ENCODE results near the gene THAP9.
"Not testable (repeated sequence)": the region's sequence is repeated elsewhere in the genome, so short reads cannot be mapped to it uniquely, and the experiment has no call there.

THAP9 gene

GRCh38 chr4:82896755-82897154 is 3.8 kb upstream of the THAP9 start:
- DNase-seq (ENCODE audit: low read depth, low spot score): no peak

DNA sequence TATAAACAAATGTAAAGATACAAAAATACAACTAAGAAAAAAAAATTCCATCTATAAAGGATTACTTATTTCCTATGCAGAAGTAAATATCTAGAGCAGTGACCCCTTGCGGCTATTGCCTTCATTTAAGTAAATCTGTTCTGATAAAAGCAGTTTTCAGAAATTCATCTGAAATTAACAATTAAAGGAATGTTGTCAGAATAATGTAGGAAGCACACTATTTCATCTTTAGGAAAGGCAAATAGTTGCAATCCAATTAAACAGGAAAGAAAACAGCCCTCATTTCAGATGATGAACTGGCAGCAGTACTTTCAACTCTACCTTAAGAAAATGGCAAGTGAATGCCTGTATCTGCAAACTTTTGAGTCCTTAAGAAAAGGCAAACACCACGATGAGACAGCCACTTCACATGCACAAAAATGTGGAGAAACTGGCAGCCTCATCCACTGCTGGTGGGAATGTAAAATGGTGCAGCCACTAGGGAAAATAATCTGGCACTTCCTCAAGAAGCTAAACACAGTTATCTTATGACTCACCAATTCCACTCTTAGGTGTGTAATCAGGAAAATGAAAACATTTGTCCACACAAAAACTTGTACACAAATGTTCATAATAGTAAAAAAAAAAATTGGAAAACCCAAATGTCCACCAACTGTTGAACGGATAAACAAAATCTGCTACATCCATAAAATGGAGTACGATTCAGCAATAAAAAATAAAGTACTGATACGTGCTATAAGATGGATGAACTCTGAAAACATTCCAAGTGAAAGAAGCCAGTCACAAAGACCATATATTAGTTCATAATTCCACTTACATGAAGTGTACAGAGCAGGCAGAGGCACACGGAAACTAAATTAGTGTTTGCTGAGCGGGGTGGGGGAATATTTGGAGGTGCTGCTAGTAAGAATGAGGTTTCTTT is 2.0 kb upstream of the THAP9 start:
- no peak for DNase-seq (ENCODE audit: low read depth, low spot score)

GRCh38 chr4:82899374-82900065 is 1.0 kb upstream of the THAP9 start:
- DNase-seq (ENCODE audit: low read depth, low spot score): no peak

DNA sequence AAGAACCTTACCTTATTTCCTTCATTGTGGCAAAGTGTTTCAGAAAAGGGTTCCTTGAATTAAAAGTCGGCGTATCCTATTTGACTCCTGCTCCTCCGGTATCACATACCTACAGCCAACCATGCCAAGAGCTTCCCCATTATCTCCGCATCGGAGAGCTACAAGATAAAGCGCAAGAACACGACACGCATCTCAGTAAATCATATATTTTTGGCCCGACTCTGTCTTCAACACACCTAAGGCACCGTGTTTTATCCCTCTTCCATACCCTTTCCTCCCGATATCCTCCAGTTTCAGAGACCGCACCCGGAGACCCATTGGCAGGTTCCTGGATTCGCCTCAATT is 497 bp upstream of the THAP9 start:
- DNase-seq (ENCODE audit: low read depth, low spot score): no peak

GRCh38 chr4:82901183-82901718 is 716 bp downstream of the THAP9 start:
- DNase-seq (ENCODE audit: low read depth, low spot score): no peak

DNA sequence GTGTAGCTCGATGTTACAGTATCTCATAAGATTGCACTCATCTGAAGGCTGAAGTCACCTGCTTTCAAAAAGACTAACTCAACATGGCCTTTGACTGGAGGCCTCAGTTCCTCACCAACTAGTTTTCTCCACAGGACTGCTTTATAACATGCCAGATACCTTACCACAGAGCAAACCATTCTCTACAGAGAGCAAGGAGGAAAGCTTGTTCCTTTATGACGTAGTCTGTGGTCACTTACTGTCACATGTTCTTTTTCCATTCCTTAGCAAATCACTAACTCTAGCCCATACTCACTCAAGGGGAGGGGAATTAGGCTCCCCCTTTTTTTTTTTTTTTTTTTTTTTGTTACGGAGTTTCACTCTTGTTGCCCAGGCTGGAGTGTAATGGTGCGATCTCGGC is 3.2 kb downstream of the THAP9 start:
- DNase-seq (ENCODE audit: low read depth, low spot score): no peak

DNA sequence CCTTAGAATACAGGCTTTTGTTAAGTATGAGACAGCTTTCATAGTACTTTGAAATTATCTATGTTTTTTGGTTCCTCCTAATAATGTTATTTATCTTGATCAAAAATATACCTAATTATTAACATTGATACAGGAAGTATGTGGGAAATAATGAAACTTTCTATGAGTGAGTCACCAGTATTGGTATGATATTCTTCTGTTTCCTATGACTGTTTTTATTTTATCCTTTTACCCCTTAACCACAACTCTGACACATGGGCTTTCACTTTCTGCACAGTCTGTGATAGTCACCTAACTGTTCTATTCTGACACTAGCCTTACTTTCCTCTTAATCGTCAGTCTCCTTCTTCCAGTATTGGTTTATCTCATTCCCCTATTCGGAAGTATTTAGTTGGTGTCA is 4.7 kb downstream of the THAP9 start:
- no peak for DNase-seq (ENCODE audit: low read depth, low spot score)

- no peak for DNase-seq (ENCODE audit: low read depth, low spot score)
Measured at GRCh38 chr4:82906469-82906868, 5.9 kb downstream of the THAP9 start.

- DNase-seq (ENCODE audit: low read depth, low spot score): no peak
Measured at GRCh38 chr4:82909326-82909725, 8.8 kb downstream of the THAP9 start.

DNA sequence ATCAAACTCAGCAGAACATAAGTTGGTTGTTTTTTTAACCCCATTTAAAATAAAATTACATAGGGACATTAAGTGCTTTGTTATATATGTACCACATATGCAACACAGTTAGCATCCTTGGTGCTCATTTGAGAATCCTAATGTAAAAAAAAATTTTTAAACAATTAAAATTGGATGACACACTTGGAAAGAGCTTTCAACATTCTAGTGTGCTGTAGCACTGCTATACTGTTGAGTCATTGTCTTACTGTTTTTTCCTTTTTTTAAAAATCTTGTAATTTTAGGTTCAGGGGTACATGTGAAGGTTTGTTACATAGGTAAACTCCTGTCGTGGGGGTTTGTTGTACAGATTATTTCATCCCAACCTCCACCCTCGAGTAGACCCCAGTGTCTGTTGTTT is 12.8 kb downstream of the THAP9 start:
- DNase-seq (ENCODE audit: low read depth, low spot score): no peak

- DNase-seq (ENCODE audit: low read depth, low spot score): not testable (repeated sequence)
Measured at GRCh38 chr4:82913968-82914367, 13.4 kb downstream of the THAP9 start.

DNA sequence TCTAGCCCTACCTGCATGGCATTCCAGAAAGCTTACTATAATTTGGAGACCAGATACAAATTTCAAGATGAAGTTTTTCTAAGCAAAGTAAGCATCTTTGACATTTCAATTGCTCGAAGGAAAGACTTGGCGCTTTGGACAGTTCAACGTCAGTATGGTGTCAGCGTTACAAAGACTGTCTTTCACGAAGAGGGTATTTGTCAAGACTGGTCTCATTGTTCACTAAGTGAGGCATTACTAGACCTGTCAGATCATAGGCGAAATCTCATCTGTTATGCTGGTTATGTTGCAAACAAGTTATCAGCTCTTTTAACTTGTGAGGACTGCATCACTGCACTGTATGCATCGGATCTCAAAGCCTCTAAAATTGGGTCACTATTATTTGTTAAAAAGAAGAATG is 17.6 kb downstream of the THAP9 start:
- DNase-seq (ENCODE audit: low read depth, low spot score): no peak

DNA sequence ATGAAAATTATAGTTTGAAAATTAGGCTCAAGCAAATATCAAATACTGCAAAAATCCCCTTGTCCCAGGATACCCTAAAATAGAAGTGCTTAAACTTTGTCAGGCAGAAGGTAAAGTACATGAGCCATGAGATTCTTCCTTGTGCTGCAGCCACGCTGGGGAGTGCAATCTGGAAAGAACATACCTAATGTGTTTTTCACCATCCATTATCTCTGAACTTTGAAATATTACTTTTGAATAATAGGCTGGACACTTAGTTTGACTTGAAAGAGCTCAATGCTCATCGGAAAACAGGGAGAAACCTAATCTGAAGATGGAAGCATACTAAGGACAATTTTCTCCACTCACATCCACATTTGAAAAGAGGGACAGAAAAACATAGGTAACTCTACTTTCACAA is 18.9 kb downstream of the THAP9 start:
- DNase-seq (ENCODE audit: low read depth, low spot score): no peak

- DNase-seq (ENCODE audit: low read depth, low spot score): no peak
Measured at GRCh38 chr4:82921795-82922194, 21.3 kb downstream of the THAP9 start.

GRCh38 chr4:82930848-82931755 is 30.6 kb downstream of the THAP9 start:
- DNase-seq (ENCODE audit: low read depth, low spot score): no peak

DNA sequence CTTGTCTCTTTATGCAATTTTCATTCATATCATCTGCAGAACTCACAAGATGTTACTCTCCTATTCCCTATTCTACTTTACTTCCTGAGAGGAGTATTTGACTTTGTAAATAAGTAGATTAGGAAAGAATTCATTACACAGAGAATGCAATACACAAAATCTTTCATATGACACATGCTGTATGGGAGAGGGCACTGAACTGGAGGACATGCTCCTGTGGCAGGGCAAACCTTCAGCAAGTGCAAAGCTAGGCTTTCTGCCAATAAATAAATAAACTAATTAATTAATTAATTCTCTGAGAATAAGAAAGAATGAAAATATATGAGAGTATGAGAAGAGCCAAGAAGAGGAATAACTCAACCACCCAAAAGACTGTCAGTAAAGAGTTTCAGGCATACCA is 33.9 kb downstream of the THAP9 start:
- DNase-seq (ENCODE audit: low read depth, low spot score): no peak

GRCh38 chr4:82939414-82939813 is 38.9 kb downstream of the THAP9 start:
- DNase-seq (ENCODE audit: low read depth, low spot score): no peak

DNA sequence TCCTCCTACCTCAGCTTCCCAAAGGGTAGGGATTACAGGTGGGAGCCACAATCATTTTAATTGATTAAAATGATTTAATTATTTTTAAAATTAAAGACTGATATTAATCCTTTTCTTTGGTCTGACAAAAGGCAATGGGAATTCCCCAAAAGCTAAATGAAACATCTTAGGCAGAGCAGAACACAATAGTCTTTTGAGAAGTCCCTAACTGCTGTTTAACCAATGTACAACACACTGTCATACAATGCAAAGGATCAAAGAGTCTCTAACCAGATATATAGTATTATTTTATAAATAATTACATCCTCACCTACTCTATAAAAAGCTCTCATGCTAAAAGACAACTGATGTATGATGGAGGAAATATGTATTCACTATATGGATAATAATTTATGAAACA is 47.0 kb downstream of the THAP9 start:
- no peak for DNase-seq (ENCODE audit: low read depth, low spot score)

DNA sequence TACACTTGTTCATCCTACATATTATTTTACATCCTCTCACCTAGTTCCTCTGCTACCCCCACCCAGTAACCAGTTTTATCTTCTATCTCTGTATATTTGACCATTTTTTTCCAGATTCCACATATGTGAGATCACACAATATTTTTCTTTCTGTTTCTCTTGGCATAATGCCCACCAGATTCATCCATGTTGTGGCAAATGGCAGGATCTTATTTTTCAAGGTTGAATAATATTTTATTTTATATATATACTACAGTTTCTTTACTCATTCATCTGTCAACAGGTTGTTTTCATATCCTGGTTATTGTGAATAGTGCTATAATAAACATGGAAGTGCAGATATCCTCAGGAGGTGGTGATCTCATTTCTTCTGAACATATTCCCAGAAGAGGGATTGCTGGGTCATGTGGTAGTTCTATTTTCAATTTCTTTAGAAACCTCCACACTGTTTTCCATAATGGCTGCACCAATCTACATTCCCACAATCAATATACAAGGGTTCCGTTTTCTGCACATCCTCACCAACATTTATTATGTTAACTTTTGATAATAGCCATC is 48.2 kb downstream of the THAP9 start:
- no peak for DNase-seq (ENCODE audit: low read depth, low spot score)

DNA sequence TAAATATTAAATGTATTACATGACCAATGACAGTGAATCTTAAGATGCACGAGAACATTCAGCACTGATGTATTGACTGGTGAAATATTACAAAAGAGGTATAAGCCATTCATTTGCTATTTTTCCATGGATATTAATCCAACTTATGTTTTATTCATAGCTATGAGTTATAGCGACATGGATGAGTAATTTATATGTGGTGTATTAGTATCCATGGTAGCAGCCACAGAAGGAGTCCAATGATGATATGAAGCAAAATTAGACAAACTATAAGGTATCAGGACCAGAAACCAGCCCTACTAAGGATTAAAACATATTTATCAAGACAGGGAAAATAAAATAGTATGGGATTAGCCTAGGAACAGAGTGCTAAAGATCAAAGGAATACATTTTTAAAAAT is 50.7 kb downstream of the THAP9 start:
- no peak for DNase-seq (ENCODE audit: low read depth, low spot score)

- DNase-seq (ENCODE audit: low read depth, low spot score): no peak
Measured at GRCh38 chr4:82954212-82954611, 53.7 kb downstream of the THAP9 start.

DNA sequence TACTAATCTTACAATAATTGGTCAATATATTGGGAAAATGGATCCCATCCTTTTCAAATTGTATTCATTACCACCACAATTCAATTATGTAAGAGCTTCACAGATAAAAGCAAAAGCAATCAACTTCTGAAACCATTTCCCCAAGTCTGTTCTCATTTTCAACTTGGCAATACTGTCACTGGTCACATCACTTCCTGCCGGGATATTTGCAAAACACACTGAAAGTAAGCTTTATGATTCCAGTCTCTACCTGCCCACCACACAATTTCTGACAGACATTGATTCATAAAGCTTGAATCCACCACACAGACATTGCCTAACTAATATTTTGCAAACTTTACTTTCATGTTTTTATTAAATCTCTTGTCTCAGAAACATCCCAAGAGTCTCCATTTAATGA is 56.5 kb downstream of the THAP9 start:
- no peak for DNase-seq (ENCODE audit: low read depth, low spot score)
